B cell (primary cell): ENCODE measurements around the gene FKRP.

Experiments used
- CTCF ChIP-seq: fragments of 200-600 bp; IDR thresholded peaks from one replicate; pipeline ENCODE4 v1.8.0; 2022; ENCODE audit warnings: antibody characterized with exemption, mild to moderate bottlenecking
- EZH2 ChIP-seq: IDR thresholded peaks from 2 replicates; pipeline ENCODE4 v1.6.1; 2012; ENCODE audit warnings: borderline replicate concordance, low read depth, mild to moderate bottlenecking, moderate library complexity, low read length; ENCODE audit not compliant: insufficient read depth, poor library complexity, severe bottlenecking

- no peak for TF ChIP-seq CTCF
- no peak for TF ChIP-seq EZH2
Observed at GRCh38 chr19:46761418-46761831, 15.6 kb downstream of the FKRP start.
